ENCODE measurements around the gene FAM237A. TPM values are rescaled to one million over a fixed set of nuclear protein-coding genes. Genes with fewer than 3 reads are reported as not detected.

FAM237A gene
- total RNA-seq, 2 experiments from 2014 or later, result not detected

GRCh38 chr2:206639636-206640035 lies 2.7 kb upstream of the FAM237A start:
- no peaks in the 10 kb centered on the region for H3K79me2 ChIP-seq (ENCODE audit: insufficient read depth, low read depth, low read length)
- TF ChIP-seq CTCF (conservative IDR thresholded peaks at IDR 0.05; ENCODE audit: low read length), result no peak
- TF ChIP-seq EZH2phosphoT487 (IDR thresholded peaks at IDR 0.05; ENCODE audit: borderline replicate concordance, low read depth, low read length), result no peak
- H3K4me1 ChIP-seq (ENCODE audit: insufficient read depth, low read length, poor library complexity, severe bottlenecking), result no peaks in the 10 kb centered on the region
- no peak overlapping the region for H3K27ac ChIP-seq (ENCODE audit: low read depth, low read length, poor library complexity, severe bottlenecking)
- H4K20me1 ChIP-seq (ENCODE audit: insufficient read depth, low read length), result no peaks in the 10 kb centered on the region
- no peak overlapping the region for H2AFZ ChIP-seq (ENCODE audit: low read length)
- H3K4me3 ChIP-seq (ENCODE audit: low read depth, low read length, poor library complexity, severe bottlenecking), result no peak overlapping the region
- intact Hi-C loops (cut with micrococcal nuclease; ENCODE audit: unreplicated experiment), result no loop called here
- H3K9me3 ChIP-seq (ENCODE audit: low read length), result no peaks in the 10 kb centered on the region
- no peaks in the 10 kb centered on the region for H3K36me3 ChIP-seq (ENCODE audit: insufficient read depth, low read length)
- BruUV-seq (replicated peaks), result no TSS peak
- CTCF ChIA-PET (ENCODE audit: unreplicated experiment), result no interaction called here
- POLR2A ChIA-PET, result interaction anchor here (0.7 kb wide), 1 partner anchor 71 kb away, joined by 3 read pairs; no protein-coding TSS in a partner anchor
- DNase-seq (ENCODE audit: low spot score), result no peak
- H3K9me2 ChIP-seq (ENCODE audit: insufficient read depth, low read length), result no peaks in the 10 kb centered on the region
- no peak overlapping the region for H3K4me2 ChIP-seq (ENCODE audit: low read length)

GRCh38 chr2:206641226-206641625 lies 1.1 kb upstream of the FAM237A start:
- Histone ChIP-seq H4K20me1 (ENCODE audit: insufficient read depth, low read length) (no peaks in the 10 kb centered on the region), H2AFZ (ENCODE audit: low read length) (no peak overlapping the region), H3K36me3 (ENCODE audit: insufficient read depth, low read length) (no peaks in the 10 kb centered on the region), H3K79me2 (ENCODE audit: insufficient read depth, low read depth, low read length) (no peaks in the 10 kb centered on the region), H3K4me1 (ENCODE audit: insufficient read depth, low read length, poor library complexity, severe bottlenecking) (no peaks in the 10 kb centered on the region), H3K9me3 (ENCODE audit: low read length) (no peaks in the 10 kb centered on the region), H3K4me2 (ENCODE audit: low read length) (no peak overlapping the region), H3K27ac (ENCODE audit: low read depth, low read length, poor library complexity, severe bottlenecking) (no peak overlapping the region), H3K9me2 (ENCODE audit: insufficient read depth, low read length) (no peaks in the 10 kb centered on the region), H3K4me3 (ENCODE audit: low read depth, low read length, poor library complexity, severe bottlenecking) (no peak overlapping the region)
- ChIA-PET POLR2A (no interaction called here), CTCF (ENCODE audit: unreplicated experiment) (no interaction called here)
- intact Hi-C loops (cut with micrococcal nuclease; ENCODE audit: unreplicated experiment), result no loop called here
- no TSS peak for BruUV-seq (replicated peaks)
- TF ChIP-seq EZH2phosphoT487 (IDR thresholded peaks at IDR 0.05; ENCODE audit: borderline replicate concordance, low read depth, low read length), result no peak
- TF ChIP-seq CTCF (conservative IDR thresholded peaks at IDR 0.05; ENCODE audit: low read length), result no peak
- no peak for DNase-seq (ENCODE audit: low spot score)

GRCh38 chr2:206647985-206648384 lies 5.7 kb downstream of the FAM237A start:
- BruUV-seq (replicated peaks), result no TSS peak
- H3K4me2 ChIP-seq (ENCODE audit: low read length), result no peak overlapping the region

More at GRCh38 chr2:206647985-206648384, 5.7 kb downstream of the FAM237A start:
- no peaks in the 10 kb centered on the region for H3K4me1 ChIP-seq (ENCODE audit: insufficient read depth, low read length, poor library complexity, severe bottlenecking)
- H4K20me1 ChIP-seq (ENCODE audit: insufficient read depth, low read length), result no peaks in the 10 kb centered on the region
- intact Hi-C loops (cut with micrococcal nuclease; ENCODE audit: unreplicated experiment), result no loop called here
- H3K27ac ChIP-seq (ENCODE audit: low read depth, low read length, poor library complexity, severe bottlenecking), result no peak overlapping the region
- H3K9me3 ChIP-seq (ENCODE audit: low read length), result no peaks in the 10 kb centered on the region
- H3K9me2 ChIP-seq (ENCODE audit: insufficient read depth, low read length), result no peaks in the 10 kb centered on the region
- ChIA-PET POLR2A (no interaction called here), CTCF (ENCODE audit: unreplicated experiment) (no interaction called here)
- H3K4me3 ChIP-seq (ENCODE audit: low read depth, low read length, poor library complexity, severe bottlenecking), result no peak overlapping the region
- H3K36me3 ChIP-seq (ENCODE audit: insufficient read depth, low read length), result no peaks in the 10 kb centered on the region
- DNase-seq (ENCODE audit: low spot score), result no peak
- TF ChIP-seq CTCF (conservative IDR thresholded peaks at IDR 0.05; ENCODE audit: low read length) (no peak), EZH2phosphoT487 (IDR thresholded peaks at IDR 0.05; ENCODE audit: borderline replicate concordance, low read depth, low read length) (no peak)
- no peaks in the 10 kb centered on the region for H3K79me2 ChIP-seq (ENCODE audit: insufficient read depth, low read depth, low read length)
- no peak overlapping the region for H2AFZ ChIP-seq (ENCODE audit: low read length)

Data from OCI-LY7 (cell line).